Panc1 (cell line): ENCODE results near the gene ACVR1B.

ENCODE experiments used
- CTCF ChIP-seq: fragments of 450-650 bp; IDR thresholded peaks from 2 replicates; pipeline ENCODE4 v1.5.1; 2017; ENCODE audit warnings: mild to moderate bottlenecking
- POLR2AphosphoS5 ChIP-seq: IDR thresholded peaks from 2 replicates; pipeline ENCODE4 v1.6.1; 2012; ENCODE audit warnings: mild to moderate bottlenecking, low read depth, low read length, moderate library complexity
- REST ChIP-seq, 2 experiments: IDR thresholded peaks; 2 replicates each; pipeline ENCODE4 v1.6.1; 2011 to 2012; ENCODE audit warnings: low read depth in 2 of 2, control low read depth in 1 of 2, low read length in 1 of 2, mild to moderate bottlenecking in 1 of 2, moderate library complexity in 1 of 2; ENCODE audit not compliant: insufficient read depth in 1 of 2
- SIN3A ChIP-seq: IDR thresholded peaks from 2 replicates; pipeline ENCODE4 v1.6.1; 2012; ENCODE audit warnings: low read depth, mild to moderate bottlenecking, low read length, moderate library complexity, borderline replicate concordance; ENCODE audit not compliant: insufficient read depth
- TCF7L2 ChIP-seq: IDR thresholded peaks from 2 replicates; pipeline ENCODE4 v1.6.1; 2011; ENCODE audit warnings: mild to moderate bottlenecking, low read depth, low read length, inconsistent platforms

- TF ChIP-seq CTCF (no peak), REST (IDR thresholded peaks at IDR 0.05; ENCODE audit: insufficient read depth in 1 of 2, low read depth in 2 of 2, low read length in 1 of 2) (no peak), POLR2AphosphoS5 (no peak), SIN3A (no peak), TCF7L2 (no peak)
Observed at GRCh38 chr12:51955702-51956101, 4.2 kb downstream of the ACVR1B start.
